Upper lobe of left lung (tissue), 6 donors: Measurements from ENCODE around the gene LMO7. TPM values are rescaled to one million over a fixed set of nuclear protein-coding genes. Genes with fewer than 3 reads are reported as not detected.
"Not testable (repeated sequence)": the region's sequence is repeated elsewhere in the genome, so short reads cannot be mapped to it uniquely, and the experiment has no call there.

ENCODE experiments used
- ATAC-seq, 2 donors: fragments of 200-7000 bp; cut with Tn5 transposase; one replicate each; pipeline ENCODE4 v1.9.1; 2022; ENCODE audit warnings: mild to moderate bottlenecking in 2 of 2, moderate library complexity in 2 of 2; ENCODE audit not compliant: low FRiP score in 2 of 2
- DNase-seq, 2 donors: peaks; one replicate each; pipeline ENCODE4 v3.0.0-alpha.2; 2019 to 2020
- H3K27ac ChIP-seq, 4 donors: fragments of 200-600 bp; sonication (generic); one replicate each; pipeline ENCODE4 v1.5.1; 2016 to 2019
- H3K27me3 ChIP-seq, 4 donors: fragments of 200-600 bp; sonication (generic); one replicate each; pipeline ENCODE4 v1.5.1; 2017 to 2019
- H3K36me3 ChIP-seq, 4 donors: fragments of 200-600 bp; sonication (generic); one replicate each; pipeline ENCODE4 v1.5.1; 2016 to 2019
- H3K4me1 ChIP-seq, 4 donors: fragments of 200-600 bp; sonication (generic); one replicate each; pipeline ENCODE4 v1.5.1; 2018 to 2019
- H3K4me3 ChIP-seq, 4 donors: fragments of 200-600 bp; sonication (generic); one replicate each; pipeline ENCODE4 v1.5.1; 2017 to 2019; ENCODE audit warnings: mild to moderate bottlenecking in 2 of 4, moderate library complexity in 1 of 4
- H3K9me3 ChIP-seq, 4 donors: fragments of 200-600 bp; sonication (generic); one replicate each; pipeline ENCODE4 v1.5.1; 2018 to 2019
- EP300 ChIP-seq, 4 donors: sonication (generic); formaldehyde crosslinking; IDR thresholded peaks; one replicate each; pipeline ENCODE4 v1.5.1; 2017; ENCODE audit warnings: antibody characterized with exemption in 4 of 4, control low read depth in 2 of 4
- POLR2A ChIP-seq, 4 donors: fragments of 450-650 bp; IDR thresholded peaks; one replicate each; pipeline ENCODE4 v1.5.1; 2016 to 2017; ENCODE audit warnings: antibody characterized with exemption in 4 of 4, mild to moderate bottlenecking in 2 of 4
- POLR2AphosphoS5 ChIP-seq, 2 donors: sonication (generic); formaldehyde crosslinking; IDR thresholded peaks; one replicate each; pipeline ENCODE4 v1.5.1; 2017; ENCODE audit warnings: antibody characterized with exemption in 2 of 2
- WGBS, 2 donors: methylation state at CpG; one replicate each; pipeline ENCODE4 v1.1.5; 2017 to 2018; 5-methylcytosine and 5-hydroxymethylcytosine counted together
- total RNA-seq, 6 donors: library from RNA; depleted of rRNA in 4 of 6; stranded (reverse); fragments of >200 nt in 4 of 6; gene quantifications; one replicate each; pipeline versions ENCODE4 v1.1.0 to v1.2.1, GENCODE V29; 2016 to 2021
- TF ChIP-seq, protein P1 (sequence below), 6 experiments: fragments of 450-650 bp in 4 of 6; fragments of 200-600 bp in 2 of 6; sonication (generic) in 2 of 6; IDR thresholded peaks; one replicate each; pipeline ENCODE4 v1.5.1; 2016 to 2019; ENCODE audit warnings: antibody characterized with exemption in 6 of 6
- donor health status: DM: no; HTN: no; CAD: no; lungs with moderate emphysema.
- donor health status: DM: no; HTN: yes; CAD: no; lungs with severe emphysema.

LMO7 gene
- total RNA-seq, 6 donors from 2014 or later: 327 to 1,155 (median 811) TPM

DNA sequence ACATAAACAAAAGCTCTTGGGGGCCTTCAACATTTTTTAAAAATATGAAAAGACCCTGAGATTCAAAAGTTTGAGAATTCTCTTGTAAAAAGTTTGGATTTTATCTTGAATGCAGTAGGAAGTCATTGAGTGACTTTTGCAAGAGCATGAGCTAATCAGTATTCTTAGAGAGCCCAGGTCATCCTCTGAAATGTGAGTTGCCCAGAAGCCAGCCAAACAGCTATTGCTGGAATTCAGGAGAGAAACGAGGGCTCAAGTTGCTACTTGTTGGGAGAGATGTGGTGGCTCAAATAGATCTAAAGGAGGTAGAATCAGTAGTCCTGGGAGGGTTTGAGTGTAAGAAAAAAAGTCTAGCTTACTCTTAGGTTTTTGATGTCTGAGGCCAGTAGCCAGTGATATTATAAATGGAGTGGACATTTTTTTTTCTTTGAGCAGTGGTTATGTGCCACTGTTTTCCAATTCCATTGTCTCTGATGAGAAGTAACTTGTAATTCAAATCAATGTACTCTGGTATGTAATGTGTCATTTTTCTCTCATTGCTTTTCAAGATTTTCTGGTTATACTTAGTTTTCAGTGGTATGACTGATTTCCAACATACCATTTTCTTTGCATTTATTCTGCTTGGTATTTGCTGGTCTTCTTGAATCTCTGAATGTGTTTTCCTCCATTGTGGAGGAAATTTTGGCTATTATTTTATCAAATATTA is 30.7 kb downstream of the LMO7 start:
- Histone ChIP-seq H3K9me3 (no peaks in the 10 kb centered on the region), H3K36me3 (no peaks in the 10 kb centered on the region), H3K27ac (no peak overlapping the region), H3K27me3 (no peaks in the 10 kb centered on the region), H3K4me3 (no peak overlapping the region), H3K4me1 (peaks cover 0 to 3% (median 0%) of the 10 kb centered on the region in 4 donors)
- DNase-seq (no peak), ATAC-seq (no peak)
- WGBS, 2 donors: 60 to 85% methylated on average over 1 of the region's 1 CpG
- TF ChIP-seq EP300 (IDR thresholded peaks at IDR 0.05): no peak
- no peak for TF ChIP-seq POLR2AphosphoS5 (IDR thresholded peaks at IDR 0.05)
- TF ChIP-seq POLR2A (IDR thresholded peaks at IDR 0.05): no peak
- TF ChIP-seq, protein P1, sequence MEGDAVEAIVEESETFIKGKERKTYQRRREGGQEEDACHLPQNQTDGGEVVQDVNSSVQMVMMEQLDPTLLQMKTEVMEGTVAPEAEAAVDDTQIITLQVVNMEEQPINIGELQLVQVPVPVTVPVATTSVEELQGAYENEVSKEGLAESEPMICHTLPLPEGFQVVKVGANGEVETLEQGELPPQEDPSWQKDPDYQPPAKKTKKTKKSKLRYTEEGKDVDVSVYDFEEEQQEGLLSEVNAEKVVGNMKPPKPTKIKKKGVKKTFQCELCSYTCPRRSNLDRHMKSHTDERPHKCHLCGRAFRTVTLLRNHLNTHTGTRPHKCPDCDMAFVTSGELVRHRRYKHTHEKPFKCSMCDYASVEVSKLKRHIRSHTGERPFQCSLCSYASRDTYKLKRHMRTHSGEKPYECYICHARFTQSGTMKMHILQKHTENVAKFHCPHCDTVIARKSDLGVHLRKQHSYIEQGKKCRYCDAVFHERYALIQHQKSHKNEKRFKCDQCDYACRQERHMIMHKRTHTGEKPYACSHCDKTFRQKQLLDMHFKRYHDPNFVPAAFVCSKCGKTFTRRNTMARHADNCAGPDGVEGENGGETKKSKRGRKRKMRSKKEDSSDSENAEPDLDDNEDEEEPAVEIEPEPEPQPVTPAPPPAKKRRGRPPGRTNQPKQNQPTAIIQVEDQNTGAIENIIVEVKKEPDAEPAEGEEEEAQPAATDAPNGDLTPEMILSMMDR (IDR thresholded peaks at IDR 0.05): no peak

DNA sequence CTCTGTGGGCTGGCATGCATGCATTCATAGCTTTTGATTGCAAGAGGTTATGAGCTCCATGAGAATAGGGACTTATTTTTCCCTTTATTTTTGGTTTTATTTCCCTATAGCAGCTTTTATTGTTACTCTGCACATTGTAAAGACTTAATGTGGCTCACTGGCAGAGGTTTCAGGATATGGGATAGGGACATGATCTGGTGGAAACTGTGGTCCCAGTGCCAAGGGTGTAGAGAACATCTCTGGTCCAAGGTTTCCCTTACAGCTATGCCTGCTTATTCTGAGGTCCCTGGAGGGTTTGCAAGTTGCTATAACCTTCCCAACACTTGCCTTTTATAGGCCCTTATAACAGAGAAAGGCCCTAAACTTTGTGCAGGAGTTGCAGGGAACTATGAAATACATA is 33.6 kb downstream of the LMO7 start:
- Histone ChIP-seq H3K9me3 (no peaks in the 10 kb centered on the region), H3K27ac (no peak overlapping the region), H3K4me3 (no peak overlapping the region), H3K36me3 (no peaks in the 10 kb centered on the region), H3K4me1 (peaks cover 0 to 3% (median 1%) of the 10 kb centered on the region in 4 donors), H3K27me3 (no peaks in the 10 kb centered on the region)
- DNase-seq (no peak), ATAC-seq (no peak)
- TF ChIP-seq POLR2A (IDR thresholded peaks at IDR 0.05) (no peak), EP300 (IDR thresholded peaks at IDR 0.05) (no peak), POLR2AphosphoS5 (IDR thresholded peaks at IDR 0.05) (no peak)
- TF ChIP-seq, protein P1 (IDR thresholded peaks at IDR 0.05): no peak

DNA sequence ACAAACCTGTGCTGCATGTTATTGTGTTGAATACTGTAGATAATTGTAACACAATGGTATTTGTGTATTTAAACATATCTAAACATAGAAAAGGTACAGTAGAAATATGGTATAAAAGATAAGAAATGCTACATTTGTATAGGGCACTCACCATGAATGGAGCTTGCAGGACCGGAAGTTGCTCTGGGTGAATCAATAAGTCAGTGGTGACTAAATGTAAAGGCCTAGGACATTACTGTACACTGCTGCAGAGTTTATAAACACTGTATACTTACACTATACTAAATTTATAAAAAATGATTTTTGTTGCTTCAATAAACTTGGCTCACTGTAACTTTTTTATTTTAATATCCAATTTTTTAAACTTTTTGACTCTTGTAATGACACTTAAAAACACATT is 34.4 kb downstream of the LMO7 start:
- H3K27me3 ChIP-seq: no peaks in the 10 kb centered on the region
- no peaks in the 10 kb centered on the region for H3K9me3 ChIP-seq
- TF ChIP-seq, protein P1 (IDR thresholded peaks at IDR 0.05): no peak
- no peaks in the 10 kb centered on the region for H3K36me3 ChIP-seq
- ATAC-seq (no peak), DNase-seq (no peak)
- H3K4me3 ChIP-seq: no peak overlapping the region
- peaks cover 0 to 7% (median 2%) of the 10 kb centered on the region in 4 donors for H3K4me1 ChIP-seq
- H3K27ac ChIP-seq: no peak overlapping the region
- 89 to 91% methylated on average over 1 of the region's 1 CpG for WGBS, 2 donors

DNA sequence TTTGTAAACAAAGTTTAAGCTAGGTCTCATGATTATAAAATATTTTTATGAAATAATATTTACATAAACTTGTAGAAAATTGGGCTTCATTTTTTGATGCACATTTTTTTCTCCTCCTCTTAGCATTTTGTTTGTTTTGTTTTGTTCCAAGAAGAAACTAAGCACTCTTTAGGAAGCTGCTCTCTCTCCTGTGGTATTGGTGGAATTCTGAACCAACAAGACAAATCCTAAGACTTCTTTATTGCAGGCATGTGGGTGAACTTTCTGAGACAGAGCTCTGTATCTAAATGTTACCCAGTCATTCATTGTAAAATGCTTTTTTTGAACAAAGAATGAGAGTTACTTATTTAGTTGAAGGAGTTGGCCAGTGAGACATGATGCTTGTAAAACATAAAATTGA is 39.3 kb downstream of the LMO7 start:
- TF ChIP-seq POLR2A (IDR thresholded peaks at IDR 0.05): no peak
- TF ChIP-seq POLR2AphosphoS5 (IDR thresholded peaks at IDR 0.05): no peak
- no peak for TF ChIP-seq EP300 (IDR thresholded peaks at IDR 0.05)
- TF ChIP-seq, protein P1 (IDR thresholded peaks at IDR 0.05): no peak
- Histone ChIP-seq H3K9me3 (no peaks in the 10 kb centered on the region), H3K4me3 (peak overlapping the region in 2 of 4 donors; percentile 30 to 42), H3K36me3 (no peaks in the 10 kb centered on the region), H3K27ac (peak overlapping the region in 1 of 4 donors; percentile 17), H3K27me3 (no peaks in the 10 kb centered on the region), H3K4me1 (peaks cover 0 to 4% (median 2%) of the 10 kb centered on the region in 4 donors)
- DNase-seq (no peak), ATAC-seq (no peak)

DNA sequence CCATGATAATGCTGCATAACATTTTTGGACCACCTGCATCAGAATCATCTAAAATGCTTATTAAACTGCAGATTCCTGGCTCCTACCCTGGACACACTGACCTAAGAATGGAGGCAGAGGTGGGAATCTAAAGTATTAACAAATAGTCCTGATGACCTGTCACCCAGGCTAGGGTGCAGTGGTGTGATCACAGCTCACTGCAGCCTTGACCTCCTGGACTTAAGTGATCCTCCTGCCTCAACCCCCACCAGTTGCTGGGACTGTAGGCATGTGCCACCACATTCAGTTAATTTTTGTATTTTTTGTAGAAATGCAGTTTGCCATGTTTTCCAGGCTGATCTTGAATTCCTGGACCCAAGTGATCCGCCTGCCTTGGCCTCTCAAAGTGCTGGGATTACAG is 43.3 kb downstream of the LMO7 start:
- H3K27me3 ChIP-seq: no peaks in the 10 kb centered on the region
- WGBS, 2 donors: 86 to 100% methylated on average over 1 of the region's 1 CpG
- H3K27ac ChIP-seq: no peak overlapping the region
- no peak overlapping the region for H3K4me3 ChIP-seq
- DNase-seq (no peak), ATAC-seq (no peak)
- H3K4me1 ChIP-seq: peaks cover 0 to 4% (median 2%) of the 10 kb centered on the region in 4 donors
- TF ChIP-seq EP300 (IDR thresholded peaks at IDR 0.05): no peak
- TF ChIP-seq, protein P1 (IDR thresholded peaks at IDR 0.05): no peak
- no peaks in the 10 kb centered on the region for H3K36me3 ChIP-seq
- H3K9me3 ChIP-seq: no peaks in the 10 kb centered on the region

DNA sequence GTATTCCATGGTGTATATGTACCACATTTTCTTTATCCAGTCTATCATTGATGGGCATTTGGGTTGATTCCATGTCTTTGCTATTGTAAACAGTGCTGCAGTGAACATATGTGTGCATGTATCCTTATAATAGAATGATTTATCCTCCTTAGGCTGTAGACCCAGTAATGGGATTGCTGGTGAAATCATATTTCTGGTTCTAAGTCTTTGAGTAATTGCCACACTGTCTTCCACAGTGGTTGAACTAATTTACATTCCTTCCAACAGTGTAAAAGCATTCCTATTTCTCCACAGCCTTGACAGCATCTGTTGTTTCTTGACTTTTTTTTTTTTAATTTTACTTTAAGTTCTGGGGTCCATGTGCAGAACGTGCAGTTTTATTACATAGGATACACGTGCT is 44.1 kb downstream of the LMO7 start:
- not testable (repeated sequence) for DNase-seq, H3K27ac ChIP-seq, H3K27me3 ChIP-seq, H3K4me1 ChIP-seq, H3K4me3 ChIP-seq, ATAC-seq, H3K36me3 ChIP-seq, H3K9me3 ChIP-seq
- 96% methylated on average over 2 of the region's 2 CpGs for WGBS, 2 donors
